ENCODE measurements around the gene CYYR1. TPM values are rescaled to one million over a fixed set of nuclear protein-coding genes. Genes with fewer than 3 reads are reported as not detected.

The CYYR1 gene
- total RNA-seq, 1 experiment from 2014 or later: 13.6 TPM

DNA sequence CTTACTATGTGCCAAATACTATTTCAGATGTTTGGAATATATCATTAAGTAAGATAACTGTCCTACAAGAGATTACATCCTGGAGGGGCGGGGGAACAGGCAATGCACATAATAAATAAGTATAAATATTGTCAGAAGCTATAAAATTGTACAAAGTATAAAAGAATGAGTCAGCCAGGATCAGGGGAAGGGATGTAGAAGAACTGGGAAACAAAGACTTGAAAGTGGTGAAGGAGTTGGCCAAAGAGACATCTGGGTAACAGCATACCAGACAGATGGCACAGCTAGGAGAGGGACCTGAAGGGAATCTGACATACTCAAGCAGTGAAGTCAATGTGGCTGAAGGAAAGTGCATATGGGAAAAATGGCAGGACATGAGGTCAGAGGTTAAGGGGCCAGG lies 53.9 kb downstream of the CYYR1 start:
- Histone ChIP-seq H3K27me3 (ENCODE audit: insufficient read depth, low read length) (no peaks in the 10 kb centered on the region), H3K23ac (ENCODE audit: insufficient read length, low read depth, low read length) (no peak overlapping the region), H3K9me3 (ENCODE audit: control insufficient read depth, low read depth, low read length) (no peaks in the 10 kb centered on the region), H2BK15ac (ENCODE audit: low read depth, low read length) (no peak overlapping the region), H4K8ac (replicated peaks; ENCODE audit: insufficient read length, low read depth, low read length) (no peak overlapping the region), H3K4me2 (ENCODE audit: insufficient read depth, insufficient read length, low read length) (no peak overlapping the region), H2AK5ac (ENCODE audit: insufficient read length, low read length) (no peak overlapping the region), H3K27ac (ENCODE audit: insufficient read length, low read depth, low read length) (no peak overlapping the region), H4K5ac (ENCODE audit: insufficient read length, low read depth, low read length) (no peak overlapping the region), H3K9ac (ENCODE audit: extremely low read depth, insufficient read length, low read length) (no peak overlapping the region), H3K79me1 (ENCODE audit: insufficient read depth, low read depth, low read length, poor library complexity, severe bottlenecking) (no peaks in the 10 kb centered on the region), H2BK5ac (ENCODE audit: insufficient read length, low read length) (no peak overlapping the region), H4K91ac (ENCODE audit: insufficient read length, low read depth, low read length) (no peak overlapping the region), H3K56ac (ENCODE audit: insufficient read length, low read depth, low read length) (no peak overlapping the region), H2AFZ (ENCODE audit: low read length) (no peak overlapping the region), H2BK120ac (ENCODE audit: low read depth, low read length, poor library complexity, severe bottlenecking) (no peak overlapping the region), H3K4me1 (ENCODE audit: insufficient read depth, low read length) (no peaks in the 10 kb centered on the region), H2BK20ac (ENCODE audit: low read depth, low read length, poor library complexity, severe bottlenecking) (no peak overlapping the region), H3K23me2 (ENCODE audit: insufficient read length, low read depth, low read length, poor library complexity, severe bottlenecking) (no peaks in the 10 kb centered on the region), H3K14ac (ENCODE audit: insufficient read depth, low read length) (no peak overlapping the region), H4K20me1 (ENCODE audit: control insufficient read depth, insufficient read depth, insufficient read length) (no peaks in the 10 kb centered on the region), H3K79me2 (ENCODE audit: insufficient read depth, low read length) (no peaks in the 10 kb centered on the region), H3K4ac (ENCODE audit: low read depth, low read length) (no peak overlapping the region), H3T11ph (ENCODE audit: low read length) (no peak overlapping the region), H3K18ac (ENCODE audit: insufficient read length, low read depth, low read length) (no peak overlapping the region), H2BK12ac (ENCODE audit: insufficient read length, low read depth, low read length) (no peak overlapping the region)
- peaks cover 21 to 26% (median 21%) of the 10 kb centered on the region in 3 experiments for H3K36me3 Mint-ChIP-seq (ENCODE audit: insufficient read depth in 1 of 3, low read depth in 3 of 3)
- no peak overlapping the region for H3K4me3 Mint-ChIP-seq
- H3K4me1 Mint-ChIP-seq: peaks cover 2 to 3% of the 10 kb centered on the region in 2 experiments; a peak in 2 of 4 replicates
- no peaks in the 10 kb centered on the region for H3K27me3 Mint-ChIP-seq (ENCODE audit: low read depth)
- H3K27ac Mint-ChIP-seq: no peak overlapping the region
- DNase-seq: no peak
- no CpG with 5 or more reads among the region's 1 CpG for WGBS (ENCODE audit: extremely low coverage, insufficient read length, low lambda C conversion rate)
- TF ChIP-seq, protein P1, sequence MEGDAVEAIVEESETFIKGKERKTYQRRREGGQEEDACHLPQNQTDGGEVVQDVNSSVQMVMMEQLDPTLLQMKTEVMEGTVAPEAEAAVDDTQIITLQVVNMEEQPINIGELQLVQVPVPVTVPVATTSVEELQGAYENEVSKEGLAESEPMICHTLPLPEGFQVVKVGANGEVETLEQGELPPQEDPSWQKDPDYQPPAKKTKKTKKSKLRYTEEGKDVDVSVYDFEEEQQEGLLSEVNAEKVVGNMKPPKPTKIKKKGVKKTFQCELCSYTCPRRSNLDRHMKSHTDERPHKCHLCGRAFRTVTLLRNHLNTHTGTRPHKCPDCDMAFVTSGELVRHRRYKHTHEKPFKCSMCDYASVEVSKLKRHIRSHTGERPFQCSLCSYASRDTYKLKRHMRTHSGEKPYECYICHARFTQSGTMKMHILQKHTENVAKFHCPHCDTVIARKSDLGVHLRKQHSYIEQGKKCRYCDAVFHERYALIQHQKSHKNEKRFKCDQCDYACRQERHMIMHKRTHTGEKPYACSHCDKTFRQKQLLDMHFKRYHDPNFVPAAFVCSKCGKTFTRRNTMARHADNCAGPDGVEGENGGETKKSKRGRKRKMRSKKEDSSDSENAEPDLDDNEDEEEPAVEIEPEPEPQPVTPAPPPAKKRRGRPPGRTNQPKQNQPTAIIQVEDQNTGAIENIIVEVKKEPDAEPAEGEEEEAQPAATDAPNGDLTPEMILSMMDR (conservative IDR thresholded peaks at IDR 0.05): no peak
- peaks cover 13% of the 10 kb centered on the region in 2 experiments; a peak in 4 of 5 replicates for H3K9me3 Mint-ChIP-seq
